ENCODE measurements around the gene DLGAP1. TPM values are rescaled to one million over a fixed set of nuclear protein-coding genes. Genes with fewer than 3 reads are reported as not detected.

DLGAP1 gene
- total RNA-seq, 1 donor from 2014 or later, result 0.36 TPM

DNA sequence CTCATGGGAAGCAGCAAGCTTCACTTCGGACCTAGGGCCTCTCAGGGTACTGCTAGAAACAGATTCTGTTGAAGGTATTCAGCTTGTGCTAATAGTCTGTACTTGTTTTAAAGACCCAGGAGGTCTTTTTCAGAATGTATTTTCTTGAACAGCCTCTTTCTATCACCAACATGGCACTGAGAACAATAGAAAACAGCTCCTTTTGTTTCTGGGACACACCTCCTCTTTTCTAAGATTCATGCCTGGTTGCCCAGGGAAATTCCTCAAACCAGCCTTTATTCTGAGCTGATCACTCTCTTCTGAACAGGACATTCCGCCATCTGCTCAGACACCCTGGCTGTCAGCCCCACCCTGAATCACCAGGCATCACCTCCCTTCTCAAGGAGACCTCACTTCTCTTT, 615.5 kb downstream of the DLGAP1 start:
- Mint-ChIP-seq H3K4me3 (no peak overlapping the region), H3K9me3 (no peaks in the 10 kb centered on the region), H3K36me3 (ENCODE audit: low read depth) (no peaks in the 10 kb centered on the region)

GRCh38 chr18:3836483-3837335, 618.4 kb downstream of the DLGAP1 start:
- no peaks in the 10 kb centered on the region for H3K4me1 Mint-ChIP-seq (ENCODE audit: low read depth)
- no peaks in the 10 kb centered on the region for H3K27me3 Mint-ChIP-seq (ENCODE audit: insufficient read depth)
- intact Hi-C loops (cut with micrococcal nuclease), result no loop called here
- no peaks in the 10 kb centered on the region for H3K9me3 Mint-ChIP-seq
- no peaks in the 10 kb centered on the region for H3K36me3 Mint-ChIP-seq (ENCODE audit: low read depth)
- H3K27ac Mint-ChIP-seq, result no peak overlapping the region
- no peak overlapping the region for H3K4me3 Mint-ChIP-seq
- DNase-seq (ENCODE audit: low spot score), result no peak

More for the DNA sequence above, 615.5 kb downstream of the DLGAP1 start:
- H3K27me3 Mint-ChIP-seq (ENCODE audit: insufficient read depth), result no peaks in the 10 kb centered on the region
- H3K27ac Mint-ChIP-seq, result no peak overlapping the region
- no peak for DNase-seq (ENCODE audit: low spot score)
- no peaks in the 10 kb centered on the region for H3K4me1 Mint-ChIP-seq (ENCODE audit: low read depth)
- intact Hi-C loops (cut with micrococcal nuclease), result no loop called here

DNA sequence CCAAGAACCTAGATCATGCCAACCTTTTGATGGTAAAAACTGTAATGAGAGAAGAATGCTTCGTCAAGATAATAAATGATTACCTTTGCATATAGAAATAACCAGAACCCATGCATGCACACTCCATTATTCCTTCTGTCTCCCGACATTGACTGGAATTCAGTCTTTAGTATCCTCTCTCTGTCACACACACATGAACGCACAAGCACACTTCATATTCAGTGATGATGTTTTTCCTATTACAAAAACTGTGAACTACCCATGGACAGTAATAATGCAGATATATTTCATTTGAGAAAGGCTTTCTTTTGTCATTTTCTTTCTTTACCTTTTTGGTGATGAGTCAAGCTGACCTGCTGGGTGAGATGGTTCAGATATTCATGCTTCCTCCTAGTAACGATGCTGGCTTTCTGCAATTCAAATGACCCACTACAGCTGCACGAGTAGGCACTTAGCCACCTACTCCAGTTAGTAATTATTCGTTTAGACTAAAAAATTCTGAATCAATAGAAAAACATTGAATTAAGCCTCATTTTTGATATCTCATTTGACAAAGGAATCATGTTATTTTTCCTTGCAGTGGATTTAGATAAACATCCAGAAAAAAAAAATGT, 623.0 kb downstream of the DLGAP1 start:
- Mint-ChIP-seq H3K9me3 (no peaks in the 10 kb centered on the region), H3K36me3 (ENCODE audit: low read depth) (no peaks in the 10 kb centered on the region), H3K27ac (no peak overlapping the region), H3K4me1 (ENCODE audit: low read depth) (no peaks in the 10 kb centered on the region), H3K27me3 (ENCODE audit: insufficient read depth) (no peaks in the 10 kb centered on the region), H3K4me3 (no peak overlapping the region)
- intact Hi-C loops (cut with micrococcal nuclease), result no loop called here
- no peak for DNase-seq (ENCODE audit: low spot score)

DNA sequence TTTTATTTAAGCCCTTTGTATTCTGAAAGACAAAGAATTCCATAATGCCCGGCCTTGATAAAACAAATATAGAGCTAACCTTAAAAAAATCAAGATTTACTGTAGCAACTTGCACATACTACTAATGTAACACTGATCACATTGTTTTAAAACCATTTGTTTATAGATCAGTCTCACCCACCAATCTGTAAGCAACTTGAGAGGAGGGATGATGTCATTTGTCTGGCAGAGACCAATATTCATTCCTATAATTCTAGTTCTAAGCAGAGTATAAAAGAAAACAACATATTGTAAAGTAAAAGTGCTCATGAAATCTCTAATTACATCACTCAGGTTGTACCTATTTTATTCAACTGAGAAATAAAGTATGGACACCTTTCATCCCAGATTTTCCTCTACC, 624.5 kb downstream of the DLGAP1 start:
- Mint-ChIP-seq H3K9me3 (no peaks in the 10 kb centered on the region), H3K36me3 (ENCODE audit: low read depth) (no peaks in the 10 kb centered on the region), H3K4me3 (no peak overlapping the region), H3K4me1 (ENCODE audit: low read depth) (no peaks in the 10 kb centered on the region), H3K27ac (no peak overlapping the region), H3K27me3 (ENCODE audit: insufficient read depth) (no peaks in the 10 kb centered on the region)
- no peak for DNase-seq (ENCODE audit: low spot score)
- intact Hi-C loops (cut with micrococcal nuclease), result no loop called here

DNA sequence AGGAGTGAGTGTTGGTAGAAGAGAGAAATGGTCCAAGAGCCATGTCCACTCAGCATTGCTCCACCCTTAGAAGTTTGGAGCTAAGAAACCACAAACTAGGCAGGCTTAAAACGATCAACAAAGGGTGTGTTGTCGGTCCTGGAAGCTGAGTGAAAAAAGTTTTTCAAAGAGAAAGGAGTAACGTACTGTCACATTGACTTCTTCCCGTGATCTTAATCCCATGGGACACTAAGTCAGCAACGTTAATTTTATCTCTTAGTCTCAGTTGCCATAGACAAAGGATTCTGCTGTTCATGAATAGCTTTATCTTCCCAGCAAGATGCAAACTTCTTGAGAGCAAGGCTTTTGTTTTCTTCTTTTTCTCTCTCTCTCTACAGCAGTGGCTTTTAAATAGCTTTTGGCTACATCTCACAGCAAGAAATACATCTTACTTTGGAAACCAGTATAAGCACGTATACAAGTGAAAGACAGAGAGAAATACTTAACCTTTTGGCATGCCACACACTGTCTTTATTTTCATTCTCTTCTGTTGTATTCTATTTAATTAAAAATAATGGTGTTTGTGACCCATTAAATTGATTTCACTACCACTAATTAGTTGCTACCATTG, 627.8 kb downstream of the DLGAP1 start:
- Mint-ChIP-seq H3K9me3 (no peaks in the 10 kb centered on the region), H3K4me1 (ENCODE audit: low read depth) (no peaks in the 10 kb centered on the region), H3K4me3 (no peak overlapping the region), H3K27me3 (ENCODE audit: insufficient read depth) (no peaks in the 10 kb centered on the region), H3K27ac (no peak overlapping the region), H3K36me3 (ENCODE audit: low read depth) (no peaks in the 10 kb centered on the region)
- intact Hi-C loops (cut with micrococcal nuclease), result no loop called here
- no peak for DNase-seq (ENCODE audit: low spot score)

- Mint-ChIP-seq H3K36me3 (ENCODE audit: low read depth) (no peaks in the 10 kb centered on the region), H3K4me3 (no peak overlapping the region), H3K27me3 (ENCODE audit: insufficient read depth) (no peaks in the 10 kb centered on the region), H3K27ac (no peak overlapping the region), H3K9me3 (no peaks in the 10 kb centered on the region), H3K4me1 (ENCODE audit: low read depth) (no peaks in the 10 kb centered on the region)
- DNase-seq (ENCODE audit: low spot score), result no peak
- intact Hi-C loops (cut with micrococcal nuclease), result no loop called here
Measured at GRCh38 chr18:3826021-3826420, 629.1 kb downstream of the DLGAP1 start.

DNA sequence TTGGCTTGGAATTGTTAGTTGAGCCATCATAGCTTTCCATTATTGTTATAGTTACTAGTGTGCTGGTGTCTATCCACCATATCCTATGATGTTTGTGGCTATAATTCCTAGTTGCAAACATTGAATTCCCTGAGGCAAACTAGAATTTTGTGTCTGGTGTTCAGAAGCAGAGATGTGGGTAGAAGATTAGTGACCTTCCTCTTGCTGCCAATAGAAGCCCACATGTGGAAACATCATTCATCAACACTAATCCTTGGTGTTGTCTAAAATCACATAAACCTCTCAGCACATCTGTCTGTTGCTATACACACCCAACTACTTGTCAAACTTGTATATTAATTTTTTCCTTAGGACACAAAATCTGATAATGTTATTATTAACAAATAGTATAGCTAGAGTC, 631.0 kb downstream of the DLGAP1 start:
- intact Hi-C loops (cut with micrococcal nuclease), result no loop called here
- Mint-ChIP-seq H3K36me3 (ENCODE audit: low read depth) (no peaks in the 10 kb centered on the region), H3K27ac (no peak overlapping the region), H3K4me3 (no peak overlapping the region), H3K9me3 (no peaks in the 10 kb centered on the region), H3K27me3 (ENCODE audit: insufficient read depth) (no peaks in the 10 kb centered on the region), H3K4me1 (ENCODE audit: low read depth) (no peaks in the 10 kb centered on the region)
- DNase-seq (ENCODE audit: low spot score), result no peak

- Mint-ChIP-seq H3K27ac (no peak overlapping the region), H3K27me3 (ENCODE audit: insufficient read depth) (no peaks in the 10 kb centered on the region), H3K9me3 (no peaks in the 10 kb centered on the region), H3K4me3 (no peak overlapping the region), H3K36me3 (ENCODE audit: low read depth) (no peaks in the 10 kb centered on the region), H3K4me1 (ENCODE audit: low read depth) (no peaks in the 10 kb centered on the region)
- intact Hi-C loops (cut with micrococcal nuclease), result no loop called here
- DNase-seq (ENCODE audit: low spot score), result no peak
Measured at GRCh38 chr18:3823073-3823472, 632.0 kb downstream of the DLGAP1 start.

GRCh38 chr18:3821524-3821923, 633.6 kb downstream of the DLGAP1 start:
- H3K4me1 Mint-ChIP-seq (ENCODE audit: low read depth), result no peaks in the 10 kb centered on the region
- no peaks in the 10 kb centered on the region for H3K36me3 Mint-ChIP-seq (ENCODE audit: low read depth)
- no peak overlapping the region for H3K4me3 Mint-ChIP-seq
- no peak for DNase-seq (ENCODE audit: low spot score)
- H3K27me3 Mint-ChIP-seq (ENCODE audit: insufficient read depth), result no peaks in the 10 kb centered on the region
- intact Hi-C loops (cut with micrococcal nuclease), result no loop called here
- H3K9me3 Mint-ChIP-seq, result no peaks in the 10 kb centered on the region
- H3K27ac Mint-ChIP-seq, result no peak overlapping the region

DNA sequence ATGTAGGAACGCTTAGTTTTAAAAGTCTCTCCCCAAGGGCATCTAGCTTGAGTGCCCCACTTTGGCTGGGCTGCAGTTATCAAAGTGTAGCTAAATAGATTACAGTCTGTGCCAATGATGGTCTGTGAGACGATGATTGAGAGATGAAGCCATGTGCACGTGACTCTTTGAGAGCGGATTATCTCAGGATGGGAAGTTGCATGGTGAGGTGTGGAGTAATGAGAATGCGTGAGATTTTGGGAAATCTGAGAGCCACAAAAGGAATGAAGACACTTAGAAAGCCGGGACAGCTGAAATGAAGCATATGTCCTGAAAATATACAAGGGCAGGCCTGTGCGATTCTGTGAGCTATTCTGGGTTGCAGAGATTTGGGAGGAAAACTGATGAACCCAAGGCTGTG, 635.1 kb downstream of the DLGAP1 start:
- Mint-ChIP-seq H3K4me3 (no peak overlapping the region), H3K4me1 (ENCODE audit: low read depth) (no peaks in the 10 kb centered on the region), H3K27ac (no peak overlapping the region), H3K36me3 (ENCODE audit: low read depth) (no peaks in the 10 kb centered on the region), H3K9me3 (no peaks in the 10 kb centered on the region), H3K27me3 (ENCODE audit: insufficient read depth) (no peaks in the 10 kb centered on the region)
- intact Hi-C loops (cut with micrococcal nuclease), result no loop called here
- DNase-seq (ENCODE audit: low spot score), result no peak

DNA sequence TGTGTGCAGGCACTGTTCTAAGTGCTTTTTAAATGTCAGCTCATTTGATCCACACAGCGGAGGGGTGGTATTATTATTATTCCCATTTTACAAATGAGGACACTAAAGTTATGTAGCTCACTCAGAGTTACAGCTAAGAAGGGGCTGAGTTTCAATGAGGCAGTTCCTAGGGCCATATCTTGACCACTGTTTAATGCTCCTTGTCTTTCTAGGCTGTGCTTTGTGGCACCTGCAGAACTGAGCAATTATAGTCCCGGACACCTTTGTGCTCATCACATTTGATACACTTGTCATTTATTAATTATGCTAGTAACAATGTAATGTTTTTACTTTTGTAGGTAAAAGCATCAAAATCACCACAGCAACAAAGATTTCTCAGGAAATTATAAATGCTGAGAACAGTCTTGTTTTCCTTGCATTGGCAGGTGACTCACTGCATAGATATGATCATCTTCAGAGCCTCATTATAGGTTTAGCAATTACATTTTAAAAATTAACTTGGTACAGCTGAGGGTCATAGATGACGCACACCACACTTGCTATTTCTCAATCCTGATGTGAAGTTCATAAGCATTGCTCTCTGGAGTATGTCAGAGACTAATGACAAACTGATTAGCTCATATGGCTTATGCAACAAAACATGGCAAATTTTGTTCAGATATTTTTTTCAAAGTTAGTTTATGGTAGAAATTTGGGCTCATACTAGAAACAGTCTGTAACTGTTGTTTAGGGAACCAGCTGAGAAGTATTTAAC, 638.3 kb downstream of the DLGAP1 start:
- Mint-ChIP-seq H3K27ac (no peak overlapping the region), H3K36me3 (ENCODE audit: low read depth) (no peaks in the 10 kb centered on the region), H3K4me1 (ENCODE audit: low read depth) (no peaks in the 10 kb centered on the region), H3K9me3 (no peaks in the 10 kb centered on the region), H3K27me3 (ENCODE audit: insufficient read depth) (no peaks in the 10 kb centered on the region), H3K4me3 (no peak overlapping the region)
- no peak for DNase-seq (ENCODE audit: low spot score)
- intact Hi-C loops (cut with micrococcal nuclease), result no loop called here

GRCh38 chr18:3815991-3816390, 639.1 kb downstream of the DLGAP1 start:
- Mint-ChIP-seq H3K36me3 (ENCODE audit: low read depth) (no peaks in the 10 kb centered on the region), H3K4me1 (ENCODE audit: low read depth) (no peaks in the 10 kb centered on the region), H3K27me3 (ENCODE audit: insufficient read depth) (no peaks in the 10 kb centered on the region), H3K27ac (no peak overlapping the region), H3K4me3 (no peak overlapping the region), H3K9me3 (no peaks in the 10 kb centered on the region)
- no peak for DNase-seq (ENCODE audit: low spot score)
- intact Hi-C loops (cut with micrococcal nuclease), result no loop called here

GRCh38 chr18:3814816-3815215, 640.3 kb downstream of the DLGAP1 start:
- Mint-ChIP-seq H3K27me3 (ENCODE audit: insufficient read depth) (no peaks in the 10 kb centered on the region), H3K27ac (no peak overlapping the region), H3K4me1 (ENCODE audit: low read depth) (no peaks in the 10 kb centered on the region), H3K9me3 (no peaks in the 10 kb centered on the region), H3K36me3 (ENCODE audit: low read depth) (no peaks in the 10 kb centered on the region), H3K4me3 (no peak overlapping the region)
- intact Hi-C loops (cut with micrococcal nuclease), result no loop called here
- DNase-seq (ENCODE audit: low spot score), result no peak

Data from activated T-helper 1 cell treated with anti-CD3 and anti-CD28 coated beads, Interleukin-12 subunit alpha, Interleukin-12 subunit beta, Interleukin-2, Interleukin-4 antibody, amounts not matched to agents 30 ng/mL and 10 ng/mL and 1 ng/mL, durations not matched to agents 14 hours and 24 hours and 36 hours (primary cell).